GM21529 (cell line): ENCODE measurements around the gene RRAD.
"Not testable (repeated sequence)": the region's sequence is repeated elsewhere in the genome, so short reads cannot be mapped to it uniquely, and the experiment has no call there.

Experiments used
- ATAC-seq: cut with Tn5 transposase; IDR thresholded peaks from one replicate; pipeline ENCODE4 v1.9.1; 2021; ENCODE audit not compliant: unreplicated experiment

RRAD gene

GRCh38 chr16:66950971-66951790, 25.8 kb upstream of the RRAD start:
- ATAC-seq: no peak

GRCh38 chr16:66950437-66950836, 25.1 kb upstream of the RRAD start:
- peak; percentile 37 for ATAC-seq

GRCh38 chr16:66949472-66949871, 24.1 kb upstream of the RRAD start:
- ATAC-seq: no peak

- no peak for ATAC-seq
Observed at GRCh38 chr16:66948837-66949225, 23.5 kb upstream of the RRAD start.

GRCh38 chr16:66948134-66948836, 22.9 kb upstream of the RRAD start:
- ATAC-seq: no peak

- ATAC-seq: peak; percentile 66
Observed at GRCh38 chr16:66947302-66948065, 22.1 kb upstream of the RRAD start.

- ATAC-seq: no peak
Observed at GRCh38 chr16:66946974-66947301, 21.6 kb upstream of the RRAD start.

- ATAC-seq: no peak
Observed at GRCh38 chr16:66946541-66946940, 21.2 kb upstream of the RRAD start.

- ATAC-seq: no peak
Observed at GRCh38 chr16:66945939-66946338, 20.6 kb upstream of the RRAD start.

- not testable (repeated sequence) for ATAC-seq
Observed at GRCh38 chr16:66944971-66945370, 19.6 kb upstream of the RRAD start.

GRCh38 chr16:66944054-66944441, 18.7 kb upstream of the RRAD start:
- ATAC-seq: no peak

GRCh38 chr16:66943426-66944053, 18.2 kb upstream of the RRAD start:
- no peak for ATAC-seq

GRCh38 chr16:66942981-66943380, 17.6 kb upstream of the RRAD start:
- no peak for ATAC-seq

GRCh38 chr16:66940236-66940635, 14.9 kb upstream of the RRAD start:
- ATAC-seq: no peak

- ATAC-seq: no peak
Observed at GRCh38 chr16:66939366-66939765, 14.0 kb upstream of the RRAD start.

- ATAC-seq: no peak
Observed at GRCh38 chr16:66937725-66938337, 12.5 kb upstream of the RRAD start.

- no peak for ATAC-seq
Observed at GRCh38 chr16:66936889-66937554, 11.7 kb upstream of the RRAD start.

- no peak for ATAC-seq
Observed at GRCh38 chr16:66936462-66936861, 11.1 kb upstream of the RRAD start.

GRCh38 chr16:66935314-66936011, 10.1 kb upstream of the RRAD start, which contains the start of gene CES2:
Gene CES2 (plus strand): TSS chr16:66935516. CDS start chr16:66935636, 120 bp downstream.
- ATAC-seq: no peak

- ATAC-seq: peak; percentile 7
Observed at GRCh38 chr16:66934839-66935313, 9.5 kb upstream of the RRAD start.
